Tibial nerve (tissue), 3 donors: Measurements from ENCODE around the gene KAZN.

ENCODE experiments used
- CTCF ChIP-seq, 5 experiments: fragments of 200-600 bp in 3 of 5; fragments of 450-650 bp in 2 of 5; sonication (generic) in 3 of 5; IDR thresholded peaks; one replicate each; pipeline ENCODE4 v1.5.1; 2016 to 2019; ENCODE audit warnings: antibody characterized with exemption in 5 of 5, mild to moderate bottlenecking in 3 of 5, moderate library complexity in 2 of 5
- POLR2A ChIP-seq, 2 donors: fragments of 450-650 bp; IDR thresholded peaks; one replicate each; pipeline ENCODE4 v1.6.1; 2017; ENCODE audit warnings: antibody characterized with exemption in 2 of 2, mild to moderate bottlenecking in 2 of 2, moderate library complexity in 2 of 2

GRCh38 chr1:14841951-14842350 is 243.5 kb downstream of the KAZN start:
- TF ChIP-seq CTCF (IDR thresholded peaks at IDR 0.05) (no peak), POLR2A (IDR thresholded peaks at IDR 0.05) (no peak)
